Mononuclear cell (primary cell): Measurements from ENCODE around the gene INPP1. TPM values are rescaled to one million over a fixed set of nuclear protein-coding genes. Genes with fewer than 3 reads are reported as not detected.
"Not testable (repeated sequence)": the region's sequence is repeated elsewhere in the genome, so short reads cannot be mapped to it uniquely, and the experiment has no call there.

Source experiments
- H3K27me3 ChIP-seq: 2 replicates; pipeline ENCODE4 v1.6.0; 2011; ENCODE audit warnings: low read length, control low read depth; ENCODE audit not compliant: insufficient read depth
- H3K4me1 ChIP-seq: 2 replicates; pipeline ENCODE4 v1.5.1; 2011; ENCODE audit warnings: mild to moderate bottlenecking, low read length, control low read depth; ENCODE audit not compliant: insufficient read depth
- H3K4me3 ChIP-seq: 2 replicates; pipeline ENCODE4 v1.5.1; 2011; ENCODE audit warnings: mild to moderate bottlenecking, low read length, moderate library complexity
- H3K9me3 ChIP-seq: 2 replicates; pipeline ENCODE4 v1.5.1; 2011; ENCODE audit warnings: low read depth, mild to moderate bottlenecking, control low read depth, low read length
- total RNA-seq: library from RNA; depleted of rRNA; stranded (reverse); fragments of >200 nt; gene quantifications from one replicate; pipeline ENCODE4 v1.2.3, GENCODE V29; 2012

Gene INPP1, protein sequence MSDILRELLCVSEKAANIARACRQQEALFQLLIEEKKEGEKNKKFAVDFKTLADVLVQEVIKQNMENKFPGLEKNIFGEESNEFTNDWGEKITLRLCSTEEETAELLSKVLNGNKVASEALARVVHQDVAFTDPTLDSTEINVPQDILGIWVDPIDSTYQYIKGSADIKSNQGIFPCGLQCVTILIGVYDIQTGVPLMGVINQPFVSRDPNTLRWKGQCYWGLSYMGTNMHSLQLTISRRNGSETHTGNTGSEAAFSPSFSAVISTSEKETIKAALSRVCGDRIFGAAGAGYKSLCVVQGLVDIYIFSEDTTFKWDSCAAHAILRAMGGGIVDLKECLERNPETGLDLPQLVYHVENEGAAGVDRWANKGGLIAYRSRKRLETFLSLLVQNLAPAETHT
- total RNA-seq: 2.2 TPM

DNA sequence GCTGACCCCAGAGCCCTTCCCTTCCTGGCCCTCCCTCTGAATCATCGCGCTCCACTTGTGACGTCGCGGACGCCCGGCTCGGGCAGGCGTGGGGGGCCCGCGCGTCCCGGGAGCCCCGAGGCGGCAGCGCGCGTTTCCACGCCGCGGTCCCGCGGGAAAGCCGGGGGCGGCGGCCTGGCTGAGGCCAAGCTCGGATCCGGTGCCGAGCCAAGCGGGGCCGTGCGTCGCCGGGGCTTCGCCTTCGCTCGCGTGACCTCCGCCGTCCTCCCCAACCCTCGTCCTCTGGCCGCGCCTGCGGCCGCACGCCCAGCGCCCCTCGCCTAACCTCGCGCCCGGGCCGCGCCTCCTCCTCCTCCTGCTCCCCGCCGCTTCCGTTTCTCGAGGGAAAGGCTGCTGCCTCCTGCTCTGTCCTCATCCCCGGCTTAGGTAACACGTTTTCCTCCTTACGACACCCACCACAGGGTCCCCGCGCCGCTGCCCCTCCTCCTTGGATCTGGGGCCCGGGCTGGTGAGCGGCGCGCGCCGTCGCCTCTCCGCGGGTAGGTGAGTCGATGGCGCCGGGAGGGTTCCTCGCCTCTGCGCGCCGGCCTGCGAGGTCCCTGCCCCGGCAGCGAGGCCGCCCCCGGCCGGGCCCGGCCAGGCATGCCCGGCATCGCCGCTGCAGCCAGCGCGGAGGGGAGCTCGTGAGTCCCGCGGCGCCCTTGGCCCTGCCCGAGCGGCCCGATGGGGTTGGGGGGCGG lies at the start of gene INPP1:
Gene INPP1, plus strand, starts transcription at position 54 of the 740 bp plus-strand sequence. CDS start 16,514 bp downstream, outside the sequence.
- Histone ChIP-seq H3K4me1 (peaks cover 20% of the 10 kb centered on the region), H3K9me3 (no peaks in the 10 kb centered on the region), H3K4me3 (peak within 1 kb of the TSS; percentile 53), H3K27me3 (no peaks in the 10 kb centered on the region)

GRCh38 chr2:190297880-190298279 lies 45.5 kb upstream of the INPP1 start:
- H3K27me3 ChIP-seq, H3K4me1 ChIP-seq, H3K4me3 ChIP-seq, H3K9me3 ChIP-seq: not testable (repeated sequence)

DNA sequence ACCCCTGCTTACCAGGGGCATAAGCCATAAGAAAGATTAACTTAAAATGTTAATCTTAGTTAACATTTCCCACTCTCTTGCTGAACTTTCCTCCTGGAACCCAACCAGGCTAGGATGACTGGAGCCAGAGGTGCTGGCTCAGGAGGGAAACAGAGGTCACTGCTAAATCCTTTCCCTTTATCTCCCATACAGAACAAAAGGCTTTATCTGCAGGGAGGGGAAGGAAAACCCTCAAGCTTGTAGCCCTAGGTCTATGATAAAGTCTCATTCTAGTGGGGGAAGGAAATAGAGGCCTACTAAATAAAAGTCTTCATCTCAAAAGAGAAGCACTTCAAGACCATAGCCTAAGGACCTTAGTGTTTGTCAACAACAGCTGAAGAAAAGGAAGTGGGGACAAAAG lies 42.4 kb upstream of the INPP1 start:
- Histone ChIP-seq H3K9me3 (no peaks in the 10 kb centered on the region), H3K4me3 (no peak overlapping the region), H3K27me3 (no peaks in the 10 kb centered on the region), H3K4me1 (no peaks in the 10 kb centered on the region)

GRCh38 chr2:190302052-190302451 lies 41.3 kb upstream of the INPP1 start:
- Histone ChIP-seq H3K27me3 (no peaks in the 10 kb centered on the region), H3K4me1 (no peaks in the 10 kb centered on the region), H3K4me3 (no peak overlapping the region), H3K9me3 (no peaks in the 10 kb centered on the region)

- H3K9me3 ChIP-seq: no peaks in the 10 kb centered on the region
- no peaks in the 10 kb centered on the region for H3K4me1 ChIP-seq
- no peaks in the 10 kb centered on the region for H3K27me3 ChIP-seq
These were observed 39.7 kb upstream of the INPP1 start for GRCh38 chr2:190303647-190304046.

DNA sequence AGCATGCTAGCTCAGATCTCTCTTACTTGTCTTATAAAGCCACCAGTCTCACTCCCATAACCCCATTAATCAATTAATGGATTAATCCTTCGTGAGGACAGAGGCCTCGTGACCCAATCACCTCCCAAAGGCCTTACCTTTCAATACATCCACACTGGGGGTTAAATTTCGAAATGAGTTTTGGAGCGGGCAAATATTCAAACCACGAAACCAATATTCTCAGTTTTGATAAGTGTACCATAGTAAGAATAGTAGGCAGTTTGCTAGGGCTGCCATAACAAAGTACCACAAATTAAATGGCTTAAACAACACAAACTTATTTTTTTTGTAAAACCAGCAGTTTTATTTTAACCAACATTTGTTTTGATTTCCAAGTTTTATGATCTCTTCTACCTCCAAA lies 39.0 kb upstream of the INPP1 start:
- Histone ChIP-seq H3K4me3 (no peak overlapping the region), H3K4me1 (no peaks in the 10 kb centered on the region), H3K27me3 (no peaks in the 10 kb centered on the region), H3K9me3 (no peaks in the 10 kb centered on the region)

More at GRCh38 chr2:190303647-190304046, 39.7 kb upstream of the INPP1 start:
- no peak overlapping the region for H3K4me3 ChIP-seq

- H3K27me3 ChIP-seq: no peaks in the 10 kb centered on the region
- no peak overlapping the region for H3K4me3 ChIP-seq
- H3K4me1 ChIP-seq: no peaks in the 10 kb centered on the region
- H3K9me3 ChIP-seq: no peaks in the 10 kb centered on the region
These were observed 35.4 kb upstream of the INPP1 start for GRCh38 chr2:190308031-190308430.

DNA sequence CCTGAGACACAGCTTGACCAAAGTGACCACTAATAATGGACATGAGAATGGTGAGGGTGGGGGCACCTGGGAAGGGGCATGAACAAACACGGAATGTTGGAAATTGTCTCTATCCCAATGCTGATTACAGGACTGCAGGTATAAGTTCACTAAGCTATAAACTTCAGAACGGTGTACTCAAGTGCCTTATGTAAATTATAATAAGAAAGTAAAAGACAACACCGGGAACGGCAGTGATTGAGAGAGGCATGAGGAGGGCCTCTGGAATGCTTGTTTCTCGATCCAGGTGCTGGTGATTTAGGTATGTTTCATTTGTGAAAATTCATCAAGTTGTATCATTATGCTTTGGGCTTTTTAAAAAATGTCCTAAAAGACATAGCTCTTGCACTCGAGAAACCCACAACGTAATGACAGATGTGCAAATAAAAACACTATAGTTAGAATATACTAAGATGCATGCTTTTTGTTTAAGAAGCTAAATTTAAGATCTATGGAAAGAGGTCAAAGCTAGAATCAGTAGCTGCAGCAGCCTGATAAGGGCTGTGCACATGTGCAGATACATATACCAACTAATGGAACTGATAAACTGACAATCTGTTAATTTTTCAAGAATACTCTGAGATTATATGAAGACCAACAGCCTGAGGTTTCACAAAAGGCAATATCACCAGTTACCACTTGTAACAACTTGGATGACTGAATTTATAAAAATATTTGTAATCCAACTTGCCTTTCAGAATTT lies 31.3 kb upstream of the INPP1 start:
- Histone ChIP-seq H3K4me3 (no peak overlapping the region), H3K9me3 (no peaks in the 10 kb centered on the region), H3K27me3 (no peaks in the 10 kb centered on the region), H3K4me1 (peaks cover 10% of the 10 kb centered on the region)

DNA sequence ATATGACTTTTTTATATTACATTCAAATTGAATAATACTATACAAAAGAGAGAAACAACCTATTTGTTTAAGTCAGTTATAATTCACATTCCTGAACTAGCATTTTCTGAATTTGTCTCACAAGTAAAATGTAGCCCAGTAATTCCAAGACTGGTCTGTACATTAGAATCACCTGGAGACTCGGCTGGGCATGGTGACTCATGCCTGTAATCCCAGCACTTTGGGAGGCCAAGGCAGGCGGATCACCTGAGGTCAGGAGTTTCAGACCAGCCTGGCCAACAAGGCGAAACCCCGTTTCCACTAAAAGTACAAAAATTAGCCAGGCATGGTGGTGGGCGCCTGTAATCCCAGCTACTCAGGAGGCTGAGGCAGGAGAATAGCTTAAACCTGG lies 30.8 kb upstream of the INPP1 start:
- H3K9me3 ChIP-seq, H3K4me3 ChIP-seq, H3K27me3 ChIP-seq: not testable (repeated sequence)
- H3K4me1 ChIP-seq: peaks cover 11% of the 10 kb centered on the region

DNA sequence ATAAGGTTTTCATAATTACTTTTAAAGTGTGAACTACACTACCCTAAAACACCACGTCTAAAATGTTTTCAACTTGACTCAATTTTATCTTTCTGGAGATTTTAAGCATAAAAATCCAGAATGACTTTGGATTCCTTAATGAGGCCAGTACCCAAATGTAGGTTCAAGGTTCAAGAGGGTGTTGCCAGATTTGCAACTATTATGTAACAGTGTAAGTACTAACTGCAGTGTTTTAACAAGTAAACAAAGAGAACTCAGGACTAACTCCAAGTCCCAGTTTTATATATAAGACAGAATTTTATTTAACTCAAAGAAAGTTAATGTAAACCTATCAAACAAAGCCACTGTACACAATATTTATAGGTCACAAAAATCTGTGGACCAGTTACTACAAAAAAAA lies 29.5 kb upstream of the INPP1 start:
- Histone ChIP-seq H3K4me3 (no peak overlapping the region), H3K4me1 (peaks cover 21% of the 10 kb centered on the region), H3K9me3 (no peaks in the 10 kb centered on the region), H3K27me3 (no peaks in the 10 kb centered on the region)

DNA sequence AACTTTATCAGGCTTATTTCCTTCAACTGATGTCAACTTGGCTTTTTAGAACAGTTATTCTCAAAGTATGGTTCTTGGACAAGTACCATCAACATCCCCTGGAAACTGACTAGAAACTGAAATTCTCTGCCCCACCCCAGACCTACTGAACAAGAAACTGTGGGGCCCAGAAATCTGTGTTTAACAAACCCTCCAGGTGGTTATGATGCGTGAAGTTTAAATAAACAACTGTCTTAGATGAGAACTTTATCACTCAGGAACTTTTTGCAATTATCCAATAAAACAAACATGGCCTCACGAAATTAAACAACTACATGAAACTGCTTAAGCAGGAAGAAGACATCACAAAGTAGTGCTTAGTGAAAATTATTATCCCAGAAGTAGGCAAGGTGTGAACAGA lies 28.1 kb upstream of the INPP1 start:
- H3K4me1 ChIP-seq: peaks cover 30% of the 10 kb centered on the region
- no peak overlapping the region for H3K4me3 ChIP-seq

GRCh38 chr2:190318514-190318913 lies 24.9 kb upstream of the INPP1 start:
- Histone ChIP-seq H3K4me1 (peaks cover 32% of the 10 kb centered on the region), H3K4me3 (no peak overlapping the region), H3K27me3 (no peaks in the 10 kb centered on the region), H3K9me3 (no peaks in the 10 kb centered on the region)

More for the DNA sequence above, 28.1 kb upstream of the INPP1 start:
- no peaks in the 10 kb centered on the region for H3K27me3 ChIP-seq
- no peaks in the 10 kb centered on the region for H3K9me3 ChIP-seq

DNA sequence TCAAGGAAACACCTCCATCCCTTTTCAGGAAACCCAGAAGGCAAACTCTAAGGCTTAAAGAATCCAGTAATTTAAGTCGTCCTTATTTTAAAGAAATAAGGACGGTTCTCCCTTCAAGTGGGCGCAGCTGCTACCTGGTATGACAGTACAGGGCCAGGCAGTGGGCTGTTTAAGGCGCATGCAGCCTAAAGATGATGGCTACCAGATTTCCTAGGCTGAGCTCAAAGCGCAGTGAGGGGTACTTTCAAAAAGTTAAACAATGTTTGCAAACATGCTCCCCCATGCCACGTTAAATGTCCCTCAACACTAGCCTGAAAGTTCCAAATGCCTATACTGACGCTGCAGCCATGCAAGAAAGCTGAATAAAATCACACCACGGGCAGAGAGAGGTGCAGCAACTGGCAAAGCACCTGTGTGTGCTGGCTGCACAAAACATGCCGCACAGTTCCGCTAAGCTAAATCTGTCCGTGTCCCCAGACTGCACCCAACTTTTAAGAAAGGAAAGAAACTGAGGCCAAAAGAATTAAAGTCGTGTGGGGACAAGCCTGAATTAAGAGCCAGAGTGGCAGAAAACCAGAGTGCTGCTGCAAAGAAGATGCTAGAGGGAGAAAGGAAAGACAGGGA lies 24.3 kb upstream of the INPP1 start:
- Histone ChIP-seq H3K4me1 (peaks cover 32% of the 10 kb centered on the region), H3K27me3 (no peaks in the 10 kb centered on the region), H3K4me3 (peak overlapping the region; percentile 63), H3K9me3 (no peaks in the 10 kb centered on the region)

GRCh38 chr2:190319555-190320498 lies 23.6 kb upstream of the INPP1 start, which contains the start of gene HIBCH:
HIBCH (minus strand) TSS chr2:190319826; CDS start chr2:190319750, 76 bp downstream.
- peaks cover 32% of the 10 kb centered on the region for H3K4me1 ChIP-seq
- H3K9me3 ChIP-seq: no peaks in the 10 kb centered on the region
- no peaks in the 10 kb centered on the region for H3K27me3 ChIP-seq
- H3K4me3 ChIP-seq: peak within 1 kb of the TSS; percentile 63
